H1 (cell line): ENCODE results near the gene LRBA. TPM values are rescaled to one million over a fixed set of nuclear protein-coding genes. Genes with fewer than 3 reads are reported as not detected.

ENCODE experiments used
- GABPA ChIP-seq: IDR thresholded peaks from 2 replicates; pipeline ENCODE4 v1.6.1; 2011; ENCODE audit warnings: mild to moderate bottlenecking, low read length, moderate library complexity, borderline replicate concordance; ENCODE audit not compliant: insufficient read depth
- GTF2F1 ChIP-seq: IDR thresholded peaks from 2 replicates; pipeline ENCODE4 v1.6.1; 2012; ENCODE audit warnings: low read depth, low read length, improper control_type of control experiment, borderline replicate concordance
- polyA plus RNA-seq, 7 experiments: library from polyadenylated mRNA; depleted of rRNA in 3 of 7; stranded (reverse) in 5 of 7; unstranded in 2 of 7; fragments of >200 nt in 5 of 7; fragments of 200-250 nt in 2 of 7; gene quantifications; 1 replicate in 5 of 7; 2 replicates in 1 of 7; 4 replicates in 1 of 7; pipeline versions ENCODE4 v1.2.1 to v1.2.3, GENCODE V29; 2011 to 2013; ENCODE audit warnings: missing spikeins in 2 of 7, mixed read lengths in 2 of 7
- total RNA-seq: library from RNA; stranded (reverse); fragmentation: NEBNext Ultra II Directional; extraction: Animal tissue kit (Norgen Biotek cat#: 25700); gene quantifications from 2 replicates; pipeline ENCODE4 v1.2.1, GENCODE V29; 2021
- TF ChIP-seq, protein P1 (sequence below): IDR thresholded peaks from 2 replicates; pipeline ENCODE4 v1.6.1; 2012; ENCODE audit warnings: low read length, inconsistent platforms

LRBA gene
- total and polyA plus RNA-seq, 2 of the 8 experiments (the other 6 are each of a cell fraction or from before 2014, with no cell fraction given): 54.6 to 83.2 TPM

DNA sequence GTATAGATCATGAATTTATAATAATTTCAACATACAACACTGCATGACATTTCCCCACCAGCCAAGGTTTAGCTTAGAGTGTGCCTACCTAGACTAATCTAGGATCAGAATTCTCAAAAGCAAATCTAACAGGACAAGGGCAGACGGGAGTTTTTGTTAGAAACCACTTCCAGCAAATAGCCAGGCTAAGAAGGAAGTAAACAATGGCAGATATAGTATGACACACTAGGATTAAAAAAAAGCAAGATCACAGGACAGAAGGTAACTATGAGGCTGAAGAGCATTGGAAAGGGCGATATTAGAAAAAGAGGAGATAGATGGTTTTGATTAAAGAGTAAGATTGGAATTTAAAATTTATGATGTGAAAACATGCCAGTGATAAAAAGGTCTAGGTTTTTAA lies 124.8 kb downstream of the LRBA start (continued):
- TF ChIP-seq GTF2F1 (no peak), GABPA (no peak)
- TF ChIP-seq, protein P1, sequence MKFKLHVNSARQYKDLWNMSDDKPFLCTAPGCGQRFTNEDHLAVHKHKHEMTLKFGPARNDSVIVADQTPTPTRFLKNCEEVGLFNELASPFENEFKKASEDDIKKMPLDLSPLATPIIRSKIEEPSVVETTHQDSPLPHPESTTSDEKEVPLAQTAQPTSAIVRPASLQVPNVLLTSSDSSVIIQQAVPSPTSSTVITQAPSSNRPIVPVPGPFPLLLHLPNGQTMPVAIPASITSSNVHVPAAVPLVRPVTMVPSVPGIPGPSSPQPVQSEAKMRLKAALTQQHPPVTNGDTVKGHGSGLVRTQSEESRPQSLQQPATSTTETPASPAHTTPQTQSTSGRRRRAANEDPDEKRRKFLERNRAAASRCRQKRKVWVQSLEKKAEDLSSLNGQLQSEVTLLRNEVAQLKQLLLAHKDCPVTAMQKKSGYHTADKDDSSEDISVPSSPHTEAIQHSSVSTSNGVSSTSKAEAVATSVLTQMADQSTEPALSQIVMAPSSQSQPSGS: no peak
